HAP-1 (cell line): ENCODE measurements around the gene NAT9.

ENCODE experiments used
- DNase-seq, 2 experiments: peaks; one replicate each; pipeline ENCODE4 v3.0.0-alpha.2; 2016 to 2020; ENCODE audit warnings: low spot score in 2 of 2
- H3K27me3 ChIP-seq: fragments of 250-450 bp; sonication (Bioruptor Pico); 2 replicates; pipeline ENCODE4 v1.5.1; 2020; ENCODE audit warnings: low read depth, mild to moderate bottlenecking, moderate library complexity
- H3K36me3 ChIP-seq: fragments of 250-450 bp; sonication (Bioruptor Pico); replicated peaks from 2 replicates; pipeline ENCODE4 v1.5.1; 2020; ENCODE audit warnings: mild to moderate bottlenecking
- H3K4me1 ChIP-seq: fragments of 250-450 bp; sonication (Bioruptor Pico); 2 replicates; pipeline ENCODE4 v1.5.1; 2020; ENCODE audit warnings: mild to moderate bottlenecking
- H3K4me3 ChIP-seq: fragments of 250-450 bp; sonication (Bioruptor Pico); 2 replicates; pipeline ENCODE4 v1.5.1; 2020; ENCODE audit warnings: mild to moderate bottlenecking, moderate library complexity
- H3K9me3 ChIP-seq: fragments of 250-450 bp; sonication (Bioruptor Pico); 2 replicates; pipeline ENCODE4 v1.5.1; 2020; ENCODE audit warnings: mild to moderate bottlenecking, moderate library complexity
- in situ Hi-C: fragments of 300-500 bp; cut with MboI; formaldehyde crosslinking; loops from 3 replicates; pipeline ENCODE4 v1.14.3; 2020; ENCODE audit warnings: low sequenced_read_pairs, inconsistent platforms, mixed read lengths

The NAT9 gene

DNA sequence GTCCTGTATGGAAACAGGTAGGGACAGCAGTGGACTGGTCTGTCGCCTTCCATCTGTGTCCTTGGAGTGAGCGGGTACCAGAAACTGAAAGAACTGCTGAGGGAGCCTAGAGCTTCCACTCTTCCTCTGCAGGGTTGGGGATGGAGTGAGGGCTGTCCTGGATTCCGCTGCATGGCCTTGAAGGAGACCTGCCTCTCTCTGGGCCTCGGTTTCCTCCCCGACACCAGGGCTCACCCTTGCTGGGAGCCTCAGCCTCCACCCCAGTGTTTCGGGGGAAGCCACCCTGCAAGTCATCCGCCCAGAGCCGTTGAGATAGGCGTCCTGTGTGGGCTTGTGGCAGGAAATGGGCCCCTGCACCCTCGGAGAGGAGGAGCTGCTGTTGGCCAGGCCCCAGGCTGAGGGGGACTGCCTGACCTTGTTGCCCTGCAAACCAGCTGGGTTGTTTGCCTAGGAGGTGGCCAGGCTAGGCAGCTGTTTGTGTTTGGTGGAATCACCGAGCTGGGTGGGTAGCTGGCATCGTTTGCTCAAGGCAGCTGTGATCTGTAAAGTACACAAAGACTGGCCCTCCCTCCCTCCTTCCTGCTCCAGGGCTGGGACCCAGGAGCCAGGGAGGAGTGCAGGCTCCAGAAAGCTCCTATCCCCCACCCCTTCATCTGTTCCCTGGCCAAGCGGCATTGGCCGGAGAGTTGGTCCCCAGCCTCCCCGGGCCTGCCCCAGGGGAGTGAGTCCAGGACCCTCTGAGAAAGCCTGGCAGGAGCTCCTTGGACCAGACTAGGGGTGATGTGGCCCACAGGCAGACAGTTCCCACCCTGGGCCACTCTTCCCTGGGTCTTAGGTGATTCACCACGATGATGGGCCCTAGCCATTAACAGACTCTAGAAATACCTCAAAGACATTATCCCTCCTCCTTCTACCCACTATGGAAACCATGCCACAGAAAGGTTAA is 37.8 kb downstream of the NAT9 start:
- H3K36me3 ChIP-seq = no peaks in the 10 kb centered on the region
- H3K9me3 ChIP-seq = no peaks in the 10 kb centered on the region
- peaks cover 3% of the 10 kb centered on the region; the same call in 1 of the 2 replicates for H3K4me1 ChIP-seq
- in situ Hi-C loops = no loop called here
- H3K4me3 ChIP-seq = no peak overlapping the region
- H3K27me3 ChIP-seq = peaks cover 31% of the 10 kb centered on the region
- DNase-seq = no peak

DNA sequence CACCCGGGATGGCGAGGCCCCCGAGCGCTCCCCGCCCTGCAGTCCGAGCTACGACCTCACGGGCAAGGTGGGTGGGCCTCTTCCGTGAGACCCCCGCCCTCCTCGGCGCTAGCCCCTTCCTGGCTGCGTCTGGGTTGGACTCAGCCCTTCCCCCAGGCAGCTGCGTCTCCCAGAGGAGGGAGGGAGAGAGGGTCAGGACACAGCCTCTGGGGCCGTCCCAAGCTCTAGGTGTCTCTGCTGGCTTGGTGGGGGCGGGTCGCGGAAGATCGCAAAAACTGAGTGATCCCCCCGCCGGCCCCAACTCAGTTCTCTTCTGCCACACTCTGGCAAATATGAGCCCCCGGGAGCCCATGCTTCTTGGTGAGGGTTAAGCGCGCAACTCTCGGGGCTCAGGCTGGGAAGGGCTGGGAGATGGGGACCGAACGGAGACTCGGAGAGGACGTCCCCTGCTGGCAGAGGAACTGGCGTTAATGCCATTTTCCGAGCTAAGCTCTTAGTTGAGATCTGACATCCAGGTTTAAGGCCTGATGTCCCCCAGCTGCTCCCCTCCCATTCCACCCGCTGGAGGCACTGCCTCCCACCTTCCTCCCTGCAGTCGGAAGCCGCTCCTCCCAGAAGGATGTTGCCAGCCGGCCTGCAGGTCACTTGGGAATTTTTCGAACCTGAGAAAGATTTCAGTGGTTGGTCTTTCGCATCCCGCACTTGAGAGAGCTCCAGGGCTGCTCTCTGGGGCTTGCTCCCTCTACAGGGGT is 38.7 kb downstream of the NAT9 start:
- H3K4me1 ChIP-seq = peaks cover 3% of the 10 kb centered on the region; the same call in 1 of the 2 replicates
- peak overlapping the region; percentile 18 for H3K4me3 ChIP-seq
- in situ Hi-C loops = no loop called here
- no peaks in the 10 kb centered on the region for H3K9me3 ChIP-seq
- no peaks in the 10 kb centered on the region for H3K36me3 ChIP-seq
- peaks cover 31% of the 10 kb centered on the region for H3K27me3 ChIP-seq
- DNase-seq = peak in 1 of 2 experiments; percentile 39

DNA sequence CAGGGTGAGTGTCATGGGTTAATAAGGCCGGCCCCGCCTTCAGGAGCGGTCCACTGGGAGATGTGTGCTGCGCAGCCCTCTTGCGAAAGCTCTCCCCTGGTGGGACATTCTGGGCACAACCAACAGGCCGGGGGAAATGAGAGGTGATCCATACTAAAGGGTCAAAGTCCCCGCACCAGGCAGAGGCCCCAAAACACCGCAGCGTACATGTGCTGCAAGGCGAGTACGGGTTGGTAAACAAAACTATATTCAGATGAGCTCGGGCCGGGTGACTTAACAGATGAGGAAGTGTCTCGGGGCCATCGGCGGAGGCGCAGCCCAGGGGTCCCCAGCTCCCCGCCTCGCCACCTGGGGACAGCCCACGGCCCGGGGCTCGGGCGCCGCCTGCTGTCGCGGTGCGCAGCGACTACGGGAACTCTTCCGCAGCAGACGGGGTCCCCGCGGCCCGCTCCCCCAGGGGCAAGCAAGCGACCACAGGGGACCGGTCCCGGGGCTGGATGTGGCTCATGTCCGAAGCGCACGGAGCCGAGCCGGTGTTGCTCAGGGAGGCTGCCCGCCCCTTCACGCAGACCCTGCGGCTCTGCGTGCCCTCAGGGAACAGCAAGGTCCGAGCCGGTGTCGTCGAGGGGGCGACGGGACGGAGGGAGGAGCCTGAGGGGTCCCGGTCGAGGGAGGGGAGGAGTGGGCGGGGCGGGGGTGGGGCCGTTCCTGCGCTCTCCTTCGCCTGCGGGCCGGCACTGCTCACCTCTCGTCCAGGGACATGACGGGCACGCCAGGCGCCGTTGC is 39.4 kb downstream of the NAT9 start, which contains the start of gene RAB37:
RAB37 (plus strand) TSS at position 744 of the 786 bp plus-strand sequence; CDS start at position 761, 17 bp downstream.
- no peaks in the 10 kb centered on the region for H3K9me3 ChIP-seq
- H3K27me3 ChIP-seq = peaks cover 31% of the 10 kb centered on the region
- DNase-seq = peak in 1 of 2 experiments; percentile 53
- no peaks in the 10 kb centered on the region for H3K36me3 ChIP-seq
- in situ Hi-C loops = no loop called here
- peak within 1 kb of the TSS; percentile 18 for H3K4me3 ChIP-seq
- peaks cover 3% of the 10 kb centered on the region; the same call in 1 of the 2 replicates for H3K4me1 ChIP-seq

DNA sequence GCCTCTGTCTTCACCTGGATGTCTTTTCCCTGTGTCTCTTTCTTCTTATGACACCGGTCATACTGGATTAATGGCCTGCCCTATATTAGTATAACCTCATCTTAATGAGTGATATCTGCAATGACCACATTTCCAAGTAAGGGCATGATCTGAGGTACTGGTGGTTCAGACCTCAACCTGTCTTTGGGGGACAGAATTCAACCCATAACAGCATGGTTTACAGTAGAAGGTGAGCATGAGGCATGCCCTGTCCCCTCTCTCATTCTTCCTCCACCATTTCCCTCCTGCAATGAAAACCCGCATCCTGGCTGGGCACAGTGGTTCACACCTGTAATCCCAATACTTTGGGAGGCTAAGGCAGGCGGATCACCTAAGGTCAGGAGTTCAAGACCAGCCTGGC is 41.9 kb downstream of the NAT9 start:
- Histone ChIP-seq H3K4me1 (peaks cover 3% of the 10 kb centered on the region; the same call in 1 of the 2 replicates), H3K4me3 (no peak overlapping the region), H3K36me3 (no peaks in the 10 kb centered on the region), H3K27me3 (peaks cover 31% of the 10 kb centered on the region), H3K9me3 (no peaks in the 10 kb centered on the region)
- in situ Hi-C loops = loop anchor here (5.0 kb wide), 1 partner anchor 48 kb away; no protein-coding TSS in a partner anchor
- DNase-seq = no peak

DNA sequence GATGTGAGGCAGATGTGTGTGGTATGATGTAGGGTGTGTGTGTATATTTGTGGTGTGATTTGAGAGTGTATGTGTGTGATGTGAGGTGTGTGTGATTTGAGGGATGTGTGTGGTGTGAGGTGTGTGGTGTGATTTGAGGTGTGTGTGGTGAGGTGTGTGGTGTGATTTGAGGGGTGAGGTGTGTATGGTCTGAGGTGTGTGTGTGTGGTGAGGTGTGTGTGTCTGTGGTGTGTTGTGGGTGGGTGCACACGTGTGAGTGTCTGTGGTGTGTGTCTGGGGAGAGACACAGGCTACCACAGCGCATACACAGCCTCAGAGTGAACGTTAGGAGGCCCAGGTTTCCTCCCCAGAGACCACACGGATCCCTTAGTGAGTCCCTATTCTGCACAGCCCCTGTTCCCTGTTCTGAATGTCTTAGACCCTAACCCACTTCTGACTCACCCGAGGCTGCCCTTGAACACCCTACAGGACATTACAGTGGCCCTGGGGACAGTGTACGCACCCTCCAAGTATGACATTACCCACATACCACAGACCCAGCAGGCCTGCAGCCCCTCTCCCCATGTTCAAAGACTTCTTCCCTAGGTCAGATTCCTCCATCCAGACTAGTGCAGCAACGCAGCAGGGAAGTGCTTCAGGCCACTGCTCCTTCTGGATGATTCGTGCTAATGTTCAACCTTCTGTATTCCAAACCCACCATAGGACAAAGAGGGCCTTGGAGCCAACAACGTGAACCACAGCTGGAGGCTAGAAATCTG is 42.6 kb downstream of the NAT9 start:
- in situ Hi-C loops = loop anchor here (5.0 kb wide), 1 partner anchor 49 kb away; no protein-coding TSS in a partner anchor
- no peaks in the 10 kb centered on the region for H3K36me3 ChIP-seq
- no peak for DNase-seq
- H3K4me1 ChIP-seq = peaks cover 3% of the 10 kb centered on the region; the same call in 1 of the 2 replicates
- no peaks in the 10 kb centered on the region for H3K9me3 ChIP-seq
- no peak overlapping the region for H3K4me3 ChIP-seq
- H3K27me3 ChIP-seq = peaks cover 27% of the 10 kb centered on the region

DNA sequence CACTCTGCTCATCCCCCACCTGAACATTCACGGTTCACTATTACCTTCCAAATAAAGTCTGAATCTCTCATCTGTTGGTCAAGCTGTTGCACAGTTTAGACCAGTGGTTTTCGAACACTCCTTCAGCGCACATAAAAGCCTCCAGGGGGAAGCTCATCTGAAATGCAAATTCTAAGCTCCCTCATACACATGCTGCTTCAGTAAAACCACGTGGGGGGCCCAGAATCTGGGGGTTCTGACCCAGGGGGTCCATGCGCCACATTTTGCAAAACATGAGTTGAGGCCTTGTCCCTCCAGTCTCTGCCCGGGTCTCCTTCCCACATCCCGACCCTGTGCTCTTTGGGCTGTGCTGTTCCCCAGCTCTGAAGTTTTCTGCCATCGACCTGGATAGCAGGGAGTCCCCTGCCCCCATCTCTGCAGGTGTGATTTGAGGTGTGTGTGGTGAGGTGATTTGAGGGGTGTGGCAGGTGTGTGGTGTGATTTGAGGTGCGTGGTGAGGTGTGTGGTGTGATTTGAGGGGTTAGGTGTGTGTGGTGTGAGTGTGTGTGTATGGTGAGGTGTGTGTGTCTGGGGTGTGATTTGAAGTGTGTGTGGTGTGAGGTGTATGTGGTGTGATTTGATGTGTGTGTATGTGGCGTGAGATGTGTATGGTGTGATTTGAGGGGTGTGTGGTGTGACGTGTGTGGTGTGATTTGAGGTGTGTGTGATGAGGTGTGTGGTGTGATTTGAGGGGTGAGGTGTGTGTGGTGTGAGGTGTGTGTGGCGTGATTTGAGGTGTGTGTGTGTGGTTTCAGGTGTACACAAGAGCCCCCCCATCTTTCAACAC is 43.9 kb downstream of the NAT9 start:
- H3K4me3 ChIP-seq = no peak overlapping the region
- no peaks in the 10 kb centered on the region for H3K36me3 ChIP-seq
- peaks cover 14% of the 10 kb centered on the region for H3K27me3 ChIP-seq
- peaks cover under 1% of the 10 kb centered on the region; the same call in 1 of the 2 replicates for H3K4me1 ChIP-seq
- no peaks in the 10 kb centered on the region for H3K9me3 ChIP-seq
- no peak for DNase-seq
- in situ Hi-C loops = loop anchor here (5.0 kb wide), 1 partner anchor 50 kb away; no protein-coding TSS in a partner anchor

DNA sequence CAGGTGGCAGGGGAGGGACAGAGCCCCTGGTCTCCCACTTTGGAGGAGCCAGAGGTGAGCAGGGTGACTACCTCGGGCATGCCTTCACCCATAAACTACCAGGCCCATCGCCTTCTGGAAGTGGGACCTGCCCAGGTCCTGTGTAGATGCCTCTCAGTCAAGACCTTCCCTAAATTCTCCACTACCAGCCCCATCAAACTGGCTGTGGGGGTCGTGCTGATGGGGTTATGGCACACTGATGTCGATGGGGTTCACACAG is 44.9 kb downstream of the NAT9 start:
- no peaks in the 10 kb centered on the region for H3K9me3 ChIP-seq
- peaks cover 6% of the 10 kb centered on the region; the same call in 1 of the 2 replicates for H3K27me3 ChIP-seq
- in situ Hi-C loops = loop anchor here (5.0 kb wide), 1 partner anchor 51 kb away; no protein-coding TSS in a partner anchor
- H3K36me3 ChIP-seq = no peaks in the 10 kb centered on the region
- DNase-seq = no peak
- H3K4me1 ChIP-seq = no peaks in the 10 kb centered on the region
- no peak overlapping the region for H3K4me3 ChIP-seq

DNA sequence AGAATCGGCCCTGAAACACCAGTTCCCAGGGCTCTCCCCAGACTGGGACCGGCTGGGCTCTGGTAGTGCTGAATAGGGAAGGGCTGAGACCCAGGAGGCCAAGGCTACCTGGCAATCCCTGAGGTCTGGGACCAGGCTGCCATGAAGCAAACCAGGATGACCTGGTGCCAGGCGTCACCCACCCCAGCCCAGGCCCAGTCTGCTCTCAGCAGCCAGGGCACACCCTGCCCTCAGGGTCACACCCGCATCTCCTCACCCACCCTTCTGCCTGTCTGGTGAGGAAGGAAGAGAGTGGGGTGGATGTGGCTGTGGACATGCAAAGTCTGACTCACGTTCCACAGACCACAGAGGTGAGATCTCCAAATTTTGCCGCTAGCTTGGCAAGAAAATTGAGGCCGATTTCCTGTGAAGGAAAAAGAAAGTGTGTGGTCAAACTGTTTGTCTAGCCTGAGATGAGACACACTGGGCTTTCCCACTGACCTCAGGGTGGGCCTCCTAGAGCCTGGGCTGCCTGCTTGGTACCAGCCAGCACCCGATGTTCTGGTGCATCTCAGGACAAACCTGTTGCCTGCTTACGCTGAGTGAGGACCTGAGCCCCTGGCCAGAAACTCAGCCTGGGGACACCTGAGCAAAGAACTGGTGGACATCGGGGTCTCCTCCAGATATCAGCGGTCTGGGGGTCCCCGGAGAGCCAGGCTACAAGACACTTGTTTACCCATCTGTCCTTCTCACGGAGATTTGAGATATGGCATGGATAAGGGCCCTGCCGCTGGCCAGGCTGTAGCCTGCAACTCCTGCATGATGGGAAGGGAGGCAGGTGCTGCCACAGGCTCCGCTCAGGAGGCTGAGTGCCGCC is 45.4 kb downstream of the NAT9 start:
- Histone ChIP-seq H3K27me3 (peaks cover 4% of the 10 kb centered on the region; the same call in 1 of the 2 replicates), H3K4me3 (no peak overlapping the region), H3K9me3 (no peaks in the 10 kb centered on the region), H3K36me3 (no peaks in the 10 kb centered on the region), H3K4me1 (no peaks in the 10 kb centered on the region)
- in situ Hi-C loops = loop anchor here (5.0 kb wide), 1 partner anchor 52 kb away; no protein-coding TSS in a partner anchor
- no peak for DNase-seq

DNA sequence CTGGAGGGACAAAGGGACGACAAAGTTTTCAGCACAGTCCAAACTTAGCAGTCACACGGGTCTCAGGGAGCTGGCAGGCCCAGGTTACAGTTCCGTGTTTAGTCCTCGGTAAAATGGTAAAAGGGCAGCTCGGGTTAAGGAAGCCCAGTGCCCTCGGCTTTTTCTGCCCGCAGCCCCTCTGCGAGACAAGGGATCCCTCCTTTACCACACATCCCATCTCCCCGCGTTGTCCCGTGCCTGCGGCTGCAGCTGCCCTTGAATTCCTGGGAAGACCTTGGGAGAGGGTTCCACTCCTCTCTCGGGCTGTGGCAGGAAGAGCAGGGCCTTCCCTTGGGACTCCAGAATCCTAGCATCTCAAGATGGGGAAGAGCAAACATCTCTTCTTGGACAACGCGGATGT is 46.3 kb downstream of the NAT9 start:
- Histone ChIP-seq H3K4me1 (no peaks in the 10 kb centered on the region), H3K4me3 (no peak overlapping the region), H3K27me3 (no peaks in the 10 kb centered on the region), H3K36me3 (no peaks in the 10 kb centered on the region), H3K9me3 (no peaks in the 10 kb centered on the region)
- DNase-seq = no peak
- in situ Hi-C loops = loop anchor here (5.0 kb wide), 1 partner anchor 52 kb away; no protein-coding TSS in a partner anchor

DNA sequence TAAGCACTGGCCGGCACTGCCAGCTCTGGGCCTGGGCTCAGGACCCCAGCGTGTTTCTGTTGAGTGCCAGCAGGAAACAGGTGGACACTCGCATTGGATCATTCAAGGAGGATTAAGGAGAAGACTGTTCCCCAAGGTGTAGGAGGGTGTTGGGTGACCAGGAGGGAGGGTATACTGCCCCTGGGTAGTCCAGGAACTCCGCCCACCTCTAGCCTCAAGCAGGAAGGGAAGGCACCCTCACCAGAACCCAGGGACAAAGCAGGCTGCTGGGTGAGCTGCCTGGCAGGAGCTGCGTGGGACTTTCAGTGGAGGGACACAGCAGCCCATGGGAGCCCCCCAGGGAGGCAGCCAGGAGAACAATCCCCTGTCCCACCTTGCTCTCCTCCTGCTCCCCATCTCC is 46.8 kb downstream of the NAT9 start:
- Histone ChIP-seq H3K36me3 (no peaks in the 10 kb centered on the region), H3K27me3 (no peaks in the 10 kb centered on the region), H3K4me3 (no peak overlapping the region), H3K4me1 (no peaks in the 10 kb centered on the region), H3K9me3 (no peaks in the 10 kb centered on the region)
- DNase-seq = no peak
- in situ Hi-C loops = no loop called here

DNA sequence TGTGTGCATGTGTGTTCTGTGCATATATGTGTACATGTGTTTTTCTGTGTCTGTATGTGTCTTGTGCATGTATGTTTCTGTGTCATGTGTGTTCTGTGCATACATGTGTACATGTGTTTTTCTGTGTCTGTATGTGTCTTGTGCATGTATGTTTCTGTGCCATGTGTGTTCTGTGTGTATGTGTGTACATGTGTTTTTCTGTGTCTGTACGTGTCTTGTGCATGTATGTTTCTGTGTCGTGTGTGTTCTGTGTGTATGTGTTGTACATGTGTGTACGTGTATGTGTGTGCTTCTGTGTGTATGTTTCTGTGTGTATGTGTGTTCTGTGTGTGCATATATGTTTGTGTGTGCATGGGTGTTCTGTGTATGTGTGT is 47.5 kb downstream of the NAT9 start:
- Histone ChIP-seq H3K36me3 (no peaks in the 10 kb centered on the region), H3K4me1 (no peaks in the 10 kb centered on the region), H3K4me3 (no peak overlapping the region), H3K9me3 (no peaks in the 10 kb centered on the region), H3K27me3 (no peaks in the 10 kb centered on the region)
- DNase-seq = no peak
- in situ Hi-C loops = no loop called here
